Ishikawa (cell line): Measurements from ENCODE around the gene BASP1.

Source experiments
- CEBPB ChIP-seq: IDR thresholded peaks from 2 replicates; pipeline ENCODE4 v1.6.1; 2012
- CREB1 ChIP-seq: IDR thresholded peaks from 2 replicates; pipeline ENCODE4 v1.6.1; 2012; ENCODE audit warnings: low read depth
- EP300 ChIP-seq: IDR thresholded peaks from 2 replicates; pipeline ENCODE4 v1.6.1; 2012; ENCODE audit warnings: borderline replicate concordance
- NFIC ChIP-seq: IDR thresholded peaks from 2 replicates; pipeline ENCODE4 v1.6.1; 2012
- RAD21 ChIP-seq: IDR thresholded peaks from 2 replicates; pipeline ENCODE4 v1.6.1; 2012; ENCODE audit warnings: low read depth
- TAF1 ChIP-seq: IDR thresholded peaks from 2 replicates; pipeline ENCODE4 v1.6.1; 2012; ENCODE audit warnings: low read depth, mild to moderate bottlenecking
- TCF12 ChIP-seq: IDR thresholded peaks from 2 replicates; pipeline ENCODE4 v1.6.1; 2012; ENCODE audit warnings: low read depth
- TEAD4 ChIP-seq: IDR thresholded peaks from 2 replicates; pipeline ENCODE4 v1.6.1; 2012
- YY1 ChIP-seq: IDR thresholded peaks from 2 replicates; pipeline ENCODE4 v1.6.1; 2012; ENCODE audit warnings: low read depth
- TF ChIP-seq, protein P1 (sequence below): IDR thresholded peaks from 2 replicates; pipeline ENCODE4 v1.6.1; 2012

GRCh38 chr5:17259630-17260257 lies 42.3 kb downstream of the BASP1 start:
- TF ChIP-seq, protein P1, sequence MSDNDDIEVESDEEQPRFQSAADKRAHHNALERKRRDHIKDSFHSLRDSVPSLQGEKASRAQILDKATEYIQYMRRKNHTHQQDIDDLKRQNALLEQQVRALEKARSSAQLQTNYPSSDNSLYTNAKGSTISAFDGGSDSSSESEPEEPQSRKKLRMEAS: no peak
- TF ChIP-seq CREB1 (no peak), RAD21 (no peak), EP300 (no peak), CEBPB (no peak), YY1 (no peak), TAF1 (no peak), TCF12 (no peak), TEAD4 (no peak), NFIC (no peak)
